Heart left ventricle (tissue), 13 donors: ENCODE data around the gene RNU5B-1.

Source experiments
- CTCF ChIP-seq, 12 donors: fragments of 200-600 bp; sonication (generic) in 4 of 12; IDR thresholded peaks; one replicate each; pipeline versions ENCODE4 v1.5.0 to v1.8.0; 2018 to 2022; ENCODE audit warnings: antibody characterized with exemption in 12 of 12, mild to moderate bottlenecking in 5 of 12
- POLR2A ChIP-seq, 2 donors: fragments of 450-650 bp; IDR thresholded peaks; one replicate each; pipeline ENCODE4 v1.6.1; 2017; ENCODE audit warnings: antibody characterized with exemption in 2 of 2, mild to moderate bottlenecking in 2 of 2, moderate library complexity in 2 of 2
- donor health status: ischemic (EF 13 %, LVEDD 7.1; RV severe dilation, severe dysfunction).
- donor health status: DM: no; HTN: yes; CAD: no.
- donor health status: DM: no; HTN: no; CAD: no.
- donor health status: ischemic (EF 25% LVEDD 6.9; RV normal size, moderate dysfunction).
- donor health status: ischemic (EF 25% LVEDD 5.7; RV mildly dilated, moderate dysfunction).
- donor health status: ischemic (EF 35%, LVEDD 5.7; RV mildly dilated, moderate dysfunction).
- donor health status: nonischemic (EF 11% LVEDD 7.7; RV severe dilation, severe dysfunction).
- donor health status: DM: yes; HTN: yes; CAD: no.
- donor health status: PGD.
- donor health status: ischemic (EF 29% LVEDD 5.4; RV normal size, mild dysfunction).
- donor health status: nonischemic (EF 23%, LVEDD 6.1; RV moderate dilation, normal function).

- TF ChIP-seq CTCF (IDR thresholded peaks at IDR 0.05) (no peak), POLR2A (IDR thresholded peaks at IDR 0.05) (no peak)
These were observed 18.6 kb downstream of the RNU5B-1 start for GRCh38 chr15:65323071-65323511.
